GM21717 (cell line): Measurements from ENCODE around the gene ATXN2.
"Not testable (repeated sequence)": the region's sequence is repeated elsewhere in the genome, so short reads cannot be mapped to it uniquely, and the experiment has no call there.

ENCODE experiments used
- ATAC-seq: cut with Tn5 transposase; IDR thresholded peaks from one replicate; pipeline ENCODE4 v1.9.1; 2021; ENCODE audit warnings: mild to moderate bottlenecking, moderate library complexity; ENCODE audit not compliant: unreplicated experiment

The ATXN2 gene

DNA sequence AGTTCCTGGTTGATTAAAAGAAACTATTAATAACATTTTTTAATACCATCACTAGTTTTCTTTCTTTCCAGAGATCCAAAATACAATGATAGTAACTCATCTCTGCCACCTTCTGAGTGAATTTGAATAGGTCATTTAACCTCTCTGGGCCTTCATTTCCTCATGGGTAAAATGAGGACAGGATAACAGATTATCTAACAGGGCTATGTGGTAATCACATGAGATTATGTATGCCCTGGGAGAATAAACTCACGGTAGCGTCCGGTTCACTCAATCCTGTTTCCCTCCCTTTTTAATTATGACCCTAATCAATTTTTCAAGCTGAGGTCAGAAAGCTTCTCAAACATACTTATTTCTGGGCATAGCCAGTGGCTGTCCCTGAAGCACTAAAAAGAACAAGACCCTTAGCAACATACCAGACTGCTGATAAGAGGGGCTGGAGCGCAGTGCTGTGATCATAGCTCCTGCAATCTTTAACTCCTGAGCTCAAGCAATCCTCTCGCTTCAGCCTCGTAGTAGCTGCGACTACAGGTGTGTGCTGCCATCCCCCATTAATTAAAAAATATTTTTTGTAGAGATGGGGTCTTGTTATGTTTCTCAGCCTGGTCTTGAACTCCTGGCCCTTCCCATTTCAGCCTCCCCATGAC, 24.2 kb downstream of the ATXN2 start:
- no peak for ATAC-seq

DNA sequence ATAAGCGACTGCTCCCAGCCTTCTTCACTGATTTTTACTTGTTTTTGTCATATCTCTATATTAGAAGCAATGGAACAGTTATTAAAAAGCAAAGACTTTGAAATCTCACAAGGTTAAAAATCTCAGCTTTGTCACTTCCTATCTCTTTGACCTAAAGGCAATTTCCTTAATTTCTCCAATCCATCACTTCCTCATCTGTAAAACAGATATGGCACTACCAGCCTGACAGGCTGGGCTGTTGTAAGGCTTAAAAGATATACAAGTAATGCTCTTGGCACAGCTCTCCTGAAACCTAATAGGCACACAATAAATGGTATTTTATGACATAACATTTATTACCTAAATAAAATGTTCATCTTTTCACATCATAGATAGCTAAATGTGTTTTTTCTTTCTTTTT, 25.6 kb downstream of the ATXN2 start:
- ATAC-seq, result no peak

DNA sequence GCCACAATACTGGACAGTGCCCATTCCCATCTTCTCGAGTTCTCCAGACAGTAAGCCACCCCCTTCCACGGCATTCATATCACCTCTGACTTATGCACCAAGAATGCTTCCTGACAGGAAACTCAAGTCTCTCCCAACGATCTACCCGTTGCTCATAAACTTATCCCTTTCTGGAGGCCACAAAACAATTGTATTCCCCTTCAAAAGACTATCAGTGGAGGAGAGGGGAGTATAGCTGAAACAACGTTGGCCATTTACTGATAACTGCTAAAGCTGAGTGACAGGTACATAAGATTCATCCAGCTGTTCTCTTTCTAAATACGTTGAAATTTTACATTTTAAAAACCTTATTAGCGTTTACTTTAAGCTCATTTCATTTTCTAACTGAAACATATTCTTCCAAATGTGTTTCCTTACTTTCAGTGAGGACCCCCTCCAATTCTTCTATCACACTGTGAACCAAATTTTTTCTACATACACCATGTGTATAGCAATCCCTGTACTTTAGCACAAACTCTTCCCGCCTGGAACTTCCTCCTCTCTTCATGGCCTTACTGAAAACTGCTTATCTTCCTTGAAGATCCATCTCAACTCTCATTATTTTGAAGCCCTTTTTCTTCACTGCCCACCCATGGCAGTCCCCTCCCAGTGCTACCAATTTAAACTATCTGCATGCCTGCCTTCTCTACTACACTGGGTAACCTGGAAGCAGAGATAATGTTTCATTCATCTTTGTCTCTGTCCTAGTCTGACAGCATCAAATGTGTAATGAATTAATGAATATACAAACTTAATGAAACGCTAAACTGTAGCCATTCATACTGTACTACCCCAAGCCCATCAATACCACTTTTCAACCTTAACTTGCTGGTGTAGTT, 28.8 kb downstream of the ATXN2 start:
- no peak for ATAC-seq

DNA sequence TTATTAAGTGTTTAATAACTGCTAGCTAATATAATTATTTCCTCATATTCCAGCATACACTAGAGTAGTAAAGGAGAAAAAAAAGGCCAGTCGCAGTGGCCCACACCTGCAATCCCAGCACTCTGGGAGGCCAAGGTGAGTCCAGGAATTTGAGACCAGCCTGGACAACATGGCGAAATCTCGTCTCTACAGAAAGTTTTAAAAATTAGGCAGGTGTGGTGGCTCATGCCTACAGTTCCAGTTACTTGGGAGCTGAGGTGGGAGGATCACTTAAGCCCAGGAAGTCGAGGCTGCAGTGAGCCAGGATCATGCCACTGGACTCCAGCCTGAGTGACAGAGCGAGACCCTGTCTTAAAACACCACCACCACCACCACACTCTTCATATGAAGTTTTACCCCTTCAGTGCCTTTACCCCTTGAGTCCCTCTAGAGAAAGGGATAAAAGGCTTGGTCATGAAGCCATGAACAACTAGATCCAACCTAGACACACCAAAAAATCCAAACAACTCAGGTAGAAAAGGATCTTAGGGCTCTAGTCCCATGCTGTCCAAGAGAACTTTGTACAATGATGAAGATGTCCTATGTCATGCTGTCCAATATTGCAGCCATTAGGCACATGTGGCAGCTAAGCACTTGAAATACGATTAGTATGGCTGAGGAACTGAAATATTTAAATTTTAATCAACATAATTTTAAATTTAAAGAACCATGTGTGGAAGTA, 29.6 kb downstream of the ATXN2 start:
- no peak for ATAC-seq

DNA sequence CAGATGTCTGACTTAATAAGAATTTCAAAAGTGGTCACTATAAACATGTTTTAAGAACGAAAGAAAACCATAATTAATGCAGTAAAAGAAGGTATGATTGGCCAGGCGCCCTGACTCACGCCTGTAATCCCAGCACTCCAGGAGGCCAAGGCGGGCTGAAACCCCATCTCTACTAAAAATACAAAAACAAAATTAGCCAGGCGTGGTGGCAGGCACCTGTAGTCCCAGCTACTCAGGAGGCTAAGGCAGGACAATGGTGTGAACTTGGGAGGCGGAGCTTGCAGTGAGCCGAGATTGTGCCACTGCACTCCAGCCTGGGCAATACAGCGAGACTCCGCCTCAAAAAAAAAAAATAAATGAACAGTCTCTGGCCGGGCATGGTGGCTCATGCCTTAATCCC, 38.3 kb downstream of the ATXN2 start:
- ATAC-seq, result not testable (repeated sequence)

DNA sequence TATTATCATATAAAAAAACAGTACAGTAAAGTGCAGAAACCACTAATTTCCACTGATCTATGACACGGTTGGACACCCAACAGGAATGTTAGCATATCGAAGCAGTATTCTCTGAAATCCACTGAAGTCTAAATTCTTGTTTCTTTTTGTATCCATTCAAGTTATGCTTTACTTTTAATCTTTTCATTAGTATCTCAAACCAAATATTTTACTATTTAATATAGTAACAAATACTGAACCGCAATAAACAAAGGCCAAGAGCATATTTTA, 41.1 kb downstream of the ATXN2 start:
- ATAC-seq, result no peak

DNA sequence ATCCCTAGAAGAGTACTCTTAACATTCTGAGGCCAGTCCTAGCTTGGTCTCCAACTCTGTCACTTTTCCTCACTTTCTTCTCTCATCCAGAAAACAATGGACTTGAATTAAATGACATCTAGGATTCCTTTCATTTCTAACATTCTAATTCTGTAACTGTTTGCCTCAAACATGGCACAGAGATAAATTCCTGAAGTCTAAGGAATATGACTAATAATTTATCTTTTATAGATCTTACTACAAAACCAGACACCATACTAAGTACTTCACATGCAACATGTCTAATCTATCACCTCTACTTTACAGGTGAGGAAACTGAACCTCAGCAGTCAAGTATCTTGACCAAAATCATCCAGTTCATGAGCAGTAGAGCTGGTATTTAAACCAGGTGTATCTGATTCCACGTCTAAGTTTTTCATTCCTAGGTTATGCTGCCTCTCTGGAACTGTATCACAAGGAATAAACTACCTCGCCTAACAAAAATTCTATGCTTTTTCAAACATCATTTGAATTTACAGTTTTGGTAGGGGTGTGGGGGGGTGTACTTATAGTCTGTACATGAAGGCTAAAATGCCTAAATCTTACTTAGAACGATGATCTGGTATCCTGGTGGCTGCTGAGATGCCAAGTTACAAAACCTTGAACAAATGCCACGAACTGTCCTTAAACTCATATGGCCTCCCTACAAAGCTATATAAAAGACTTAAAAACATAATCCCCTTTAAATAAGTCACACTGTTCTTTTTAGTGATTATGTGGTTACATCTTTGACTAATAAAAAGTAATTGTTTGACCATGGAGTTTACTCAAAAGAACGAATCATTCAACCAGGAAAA, 41.6 kb downstream of the ATXN2 start:
- no peak for ATAC-seq

DNA sequence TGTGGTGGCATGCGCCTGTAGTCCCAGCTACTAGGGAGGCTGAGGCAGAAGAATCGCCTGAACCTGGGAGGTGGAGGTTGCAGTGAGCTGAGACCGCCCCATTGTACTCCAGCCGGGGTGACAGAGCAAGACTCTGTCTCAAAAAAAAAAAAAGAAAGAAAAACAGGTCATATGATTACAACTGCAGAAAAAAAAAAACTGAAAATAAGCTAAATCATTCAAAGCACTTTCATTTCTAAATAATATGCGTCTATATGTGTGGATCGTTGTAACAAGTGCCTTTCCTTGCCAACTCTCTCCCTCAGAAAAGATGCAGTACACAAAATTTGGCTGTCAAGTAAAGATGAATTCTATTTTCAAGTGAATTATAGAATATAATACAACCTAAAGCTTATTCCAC, 42.4 kb downstream of the ATXN2 start:
- ATAC-seq, result no peak

DNA sequence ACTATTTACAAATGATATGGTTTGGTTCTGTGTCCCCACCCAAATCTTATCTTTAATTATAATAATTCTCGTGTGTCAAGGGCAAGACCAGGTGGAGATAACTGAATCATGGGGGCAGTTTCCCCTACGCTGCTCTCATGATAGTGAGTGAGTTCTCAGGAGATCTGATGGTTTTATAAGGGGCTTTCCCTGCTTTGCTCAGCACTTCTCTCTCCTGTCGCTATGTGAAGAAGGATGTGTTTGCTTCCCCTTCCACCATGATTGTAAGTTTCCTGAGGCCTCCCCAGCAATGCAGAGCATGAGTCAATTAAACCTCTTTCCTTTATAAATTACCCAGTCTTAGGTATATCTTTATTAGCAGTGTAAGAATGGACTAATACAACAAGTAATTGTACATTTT, 43.8 kb downstream of the ATXN2 start:
- ATAC-seq, result not testable (repeated sequence)

DNA sequence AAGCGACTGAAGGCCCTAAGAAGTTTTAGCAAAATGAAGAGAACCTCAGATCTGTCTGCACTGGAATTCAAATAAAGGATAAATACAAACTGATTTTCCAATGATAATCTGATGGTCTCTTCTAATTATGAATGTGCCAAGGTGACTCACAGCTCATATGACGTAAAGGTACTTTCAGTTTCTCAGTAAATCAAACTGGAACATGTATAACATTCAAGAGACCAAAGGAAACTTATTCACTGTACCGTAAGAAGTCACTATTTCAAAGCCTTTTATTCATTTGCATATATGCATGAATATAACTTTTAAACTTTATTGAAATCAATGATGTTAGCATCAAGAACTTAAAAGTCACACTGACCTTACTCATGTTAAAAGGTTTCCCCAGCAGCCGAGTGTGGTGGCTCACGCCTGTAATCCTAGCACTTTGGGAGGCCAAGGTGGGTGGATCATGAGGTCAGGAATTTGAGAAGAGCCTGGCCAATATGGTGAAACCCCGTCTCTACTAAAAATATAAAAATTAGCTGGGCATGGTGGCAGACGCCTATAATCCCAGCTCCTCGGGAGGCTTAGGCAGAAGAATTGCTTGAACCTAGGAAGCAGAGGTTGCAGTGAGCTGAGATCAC, 52.2 kb downstream of the ATXN2 start:
- ATAC-seq, result no peak

DNA sequence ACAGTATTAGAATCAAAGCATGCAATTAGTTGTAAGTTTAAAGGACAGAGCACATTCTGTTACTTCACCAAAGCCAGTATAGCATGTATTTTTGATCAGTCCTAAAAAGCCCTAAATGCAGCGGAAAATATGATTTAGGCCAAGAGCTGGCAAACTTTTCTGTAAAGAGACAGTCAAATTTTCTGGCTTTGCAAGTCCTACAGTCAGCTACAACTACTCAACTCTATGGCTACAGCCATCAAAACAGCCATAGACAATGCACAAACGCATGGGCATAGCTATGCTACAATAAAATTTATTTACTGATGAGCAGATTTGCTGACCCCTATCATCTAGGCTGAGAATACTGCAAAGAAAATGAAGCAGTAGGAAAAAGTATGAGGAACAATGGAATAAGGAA, 52.9 kb downstream of the ATXN2 start:
- no peak for ATAC-seq

DNA sequence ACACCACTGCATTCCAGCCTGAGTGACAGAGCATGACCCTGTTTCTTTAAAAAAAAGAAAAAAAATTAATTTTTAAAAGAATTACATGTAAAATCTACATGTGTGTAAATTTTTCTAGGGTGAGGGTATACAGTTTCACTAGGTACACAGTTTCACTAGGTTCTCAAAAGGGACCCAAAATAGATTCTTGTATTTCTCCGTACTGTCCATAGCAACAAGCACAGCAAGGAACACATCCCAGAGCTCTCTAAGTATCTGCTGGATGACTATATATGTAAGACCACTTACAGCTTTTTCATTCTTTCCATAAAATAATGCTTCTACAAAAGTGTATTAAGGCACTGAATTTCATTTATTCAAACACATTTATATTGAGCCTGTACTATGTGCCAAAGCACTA, 55.1 kb downstream of the ATXN2 start:
- ATAC-seq, result no peak

DNA sequence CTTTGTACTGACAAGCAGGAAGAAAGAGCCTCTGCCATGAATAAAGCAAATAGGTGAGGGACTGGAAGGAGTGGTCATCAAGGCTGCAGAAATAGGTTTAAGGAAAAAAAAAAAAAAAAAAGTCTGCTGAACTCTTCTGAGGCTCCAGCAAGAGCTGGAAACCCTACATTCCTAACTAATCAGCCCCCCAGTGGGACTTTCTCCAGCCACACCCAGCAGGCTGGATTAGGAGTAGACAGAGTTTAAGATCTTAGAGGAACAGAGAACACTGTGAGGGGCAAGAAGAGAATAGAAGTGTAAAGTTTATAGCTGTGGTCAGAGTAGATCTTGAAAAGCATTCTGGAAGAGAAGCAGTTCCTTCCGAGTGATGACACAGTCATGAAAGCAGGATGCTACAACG, 66.4 kb downstream of the ATXN2 start:
- no peak for ATAC-seq

DNA sequence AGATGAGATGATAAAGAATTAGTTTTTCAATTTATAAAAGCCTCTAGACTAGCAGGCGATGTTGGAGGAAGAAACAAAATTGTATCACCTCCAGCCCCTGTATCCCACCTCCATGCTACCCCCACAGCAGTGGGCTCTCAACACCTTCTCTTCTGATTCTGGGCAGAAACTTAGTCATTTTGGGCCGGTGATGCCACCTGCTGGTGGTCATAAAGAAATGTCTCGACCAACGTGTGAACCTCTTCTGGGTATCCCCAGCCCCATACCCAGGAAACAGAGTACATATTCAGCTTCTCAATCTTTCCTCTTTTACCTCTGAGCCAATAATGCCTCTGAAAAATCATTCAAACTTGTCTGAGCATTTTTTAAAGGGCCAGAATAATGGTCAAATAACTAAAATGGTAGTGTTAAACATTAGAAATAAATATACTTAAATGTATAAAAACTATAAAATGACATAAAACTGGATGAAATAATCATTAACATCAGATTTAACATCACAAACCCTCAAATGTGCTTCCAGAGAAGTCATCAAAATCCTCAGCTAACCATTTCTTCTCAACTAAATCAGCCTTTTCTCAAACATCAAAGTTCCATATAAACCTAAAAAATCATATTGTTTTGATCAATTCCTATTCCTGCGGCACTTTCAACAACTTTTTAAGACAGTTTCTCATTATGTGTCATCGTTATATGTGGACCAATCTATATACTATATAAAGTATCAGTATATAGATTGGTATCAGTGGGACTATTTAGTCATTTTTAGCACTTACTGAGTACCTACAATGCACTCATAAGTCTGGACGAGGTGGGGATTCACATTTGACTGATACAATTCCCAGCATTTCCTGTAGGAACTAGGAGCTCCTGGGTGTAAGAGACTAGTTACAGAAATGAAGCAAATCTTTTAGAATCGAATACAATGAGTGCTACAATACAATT, 69.4 kb downstream of the ATXN2 start:
- ATAC-seq, result no peak

DNA sequence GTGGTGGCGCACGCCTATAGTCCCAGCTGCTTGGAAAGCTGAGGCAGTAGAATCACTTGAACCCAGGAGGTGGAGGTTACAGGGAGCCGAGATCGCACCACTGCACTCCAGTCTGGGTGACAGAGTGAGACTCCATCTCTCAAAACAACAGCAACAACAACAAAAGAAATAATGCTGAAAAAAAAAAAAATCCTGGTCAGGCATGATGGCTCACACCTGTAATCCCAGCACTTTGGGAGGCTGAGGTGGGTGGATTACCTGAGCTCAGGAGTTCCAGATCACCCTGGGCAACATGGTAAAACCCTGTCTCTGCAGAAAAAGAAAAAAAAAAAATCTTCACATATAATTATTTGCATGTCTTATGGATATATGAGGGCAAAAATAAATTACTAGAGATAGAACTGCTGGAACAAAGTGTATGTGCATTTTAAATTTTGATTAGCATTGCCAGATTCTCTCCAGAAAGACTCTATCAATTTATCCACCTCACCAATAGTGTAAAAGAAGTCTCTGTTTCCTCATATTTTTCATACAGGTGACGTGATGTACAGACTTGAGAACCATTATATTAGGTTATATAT, 75.4 kb downstream of the ATXN2 start:
- no peak for ATAC-seq

DNA sequence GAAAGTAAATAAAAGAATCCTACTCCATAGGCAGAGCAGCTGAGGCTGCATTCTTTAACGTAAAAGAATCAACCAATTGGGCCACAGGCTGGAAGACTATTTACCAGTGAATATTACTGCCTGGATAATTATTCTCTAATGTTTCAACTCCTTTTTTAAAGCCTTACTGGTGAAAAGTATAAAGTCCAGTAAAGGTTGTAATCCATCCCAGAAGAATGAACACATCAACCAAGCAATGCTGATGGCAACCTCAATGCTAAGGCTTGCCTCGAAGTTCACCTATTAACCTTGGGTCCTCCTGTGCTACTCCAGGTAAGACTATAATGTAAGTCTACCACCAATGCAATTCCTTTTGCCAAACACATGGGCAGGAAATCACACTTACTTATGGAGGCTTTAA, 77.3 kb downstream of the ATXN2 start:
- no peak for ATAC-seq

DNA sequence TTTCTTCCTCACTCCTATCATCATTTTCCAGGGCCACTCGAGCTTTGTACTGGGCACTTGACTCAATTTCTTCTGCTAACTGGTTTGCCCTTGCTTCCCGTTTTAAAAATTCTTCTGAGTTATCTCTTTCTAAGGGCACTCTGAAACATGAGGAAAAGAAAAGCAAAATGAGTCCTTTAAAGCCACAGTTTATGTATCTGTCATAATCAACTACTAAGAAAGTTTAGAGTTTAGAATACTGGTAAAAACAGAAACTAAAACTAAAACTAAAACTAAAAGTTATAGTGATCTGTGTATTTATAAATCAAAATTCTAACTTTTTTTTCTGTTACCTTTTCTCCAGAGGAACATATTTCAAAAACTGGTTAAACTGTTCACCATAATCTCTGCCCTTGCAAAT, 79.2 kb downstream of the ATXN2 start:
- no peak for ATAC-seq

DNA sequence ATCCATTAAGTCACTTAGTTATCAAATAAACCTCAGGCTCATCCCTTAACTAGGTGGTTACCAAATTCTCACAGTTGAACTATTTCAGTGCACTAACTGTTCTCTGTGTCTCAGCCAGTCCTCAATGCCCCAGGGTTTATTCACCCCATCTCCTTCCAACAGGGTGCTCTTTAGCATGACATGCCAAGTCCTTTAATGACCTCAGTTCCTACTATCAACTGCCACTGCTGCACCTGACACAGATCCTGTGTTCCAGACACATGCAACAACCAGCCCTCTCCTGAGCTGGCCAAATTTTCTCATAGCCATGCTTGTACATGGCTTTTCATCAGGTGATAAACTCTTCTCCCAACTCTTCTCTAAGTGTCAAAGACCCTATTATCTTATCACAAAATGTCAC, 80.0 kb downstream of the ATXN2 start:
- no peak for ATAC-seq

DNA sequence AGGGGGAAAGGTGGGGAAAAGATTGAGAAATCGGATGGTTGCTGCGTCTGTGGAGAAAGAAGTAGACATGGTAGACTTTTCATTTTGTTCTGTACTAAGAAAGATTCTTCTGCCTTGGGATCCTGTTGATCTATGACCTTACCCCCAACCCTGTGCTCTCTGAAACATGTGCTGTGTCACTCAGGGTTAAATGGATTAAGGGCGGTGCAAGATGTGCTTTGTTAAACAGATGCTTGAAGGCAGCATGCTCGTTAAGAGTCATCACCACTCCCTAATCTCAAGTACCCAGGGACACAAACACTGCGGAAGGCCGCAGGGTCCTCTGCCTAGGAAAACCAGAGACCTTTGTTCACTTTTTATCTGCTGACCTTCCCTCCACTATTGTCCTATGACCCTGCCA, 91.4 kb downstream of the ATXN2 start:
- ATAC-seq, result not testable (repeated sequence)
